ENCODE measurements around the gene PLEKHA5.

- TF ChIP-seq CTCF (IDR thresholded peaks at IDR 0.05) (no peak), POLR2AphosphoS5 (IDR thresholded peaks at IDR 0.05) (no peak), POLR2A (IDR thresholded peaks at IDR 0.05) (no peak), EP300 (IDR thresholded peaks at IDR 0.05) (no peak)
These were observed 80.1 kb downstream of the PLEKHA5 start for GRCh38 chr12:19209661-19210060.

All from sigmoid colon (tissue), 4 donors.